HG03558 (cell line): ENCODE results near the gene MYO3A.
"Not testable (repeated sequence)": the region's sequence is repeated elsewhere in the genome, so short reads cannot be mapped to it uniquely, and the experiment has no call there.

Experiments
- ATAC-seq: cut with Tn5 transposase; IDR thresholded peaks from one replicate; pipeline ENCODE4 v1.9.1; 2021; ENCODE audit warnings: moderate number of reproducible peaks; ENCODE audit not compliant: unreplicated experiment; ENCODE audit errors: extremely low read depth

Gene MYO3A

GRCh38 chr10:25972631-25973030 is 38.6 kb downstream of the MYO3A start:
- no peak for ATAC-seq

GRCh38 chr10:25974897-25975459 is 40.9 kb downstream of the MYO3A start:
- ATAC-seq = no peak

GRCh38 chr10:25978771-25979170 is 44.7 kb downstream of the MYO3A start:
- no peak for ATAC-seq

- ATAC-seq = no peak
Observed at GRCh38 chr10:25982107-25982506, 48.1 kb downstream of the MYO3A start.

- no peak for ATAC-seq
Observed at GRCh38 chr10:25988583-25988982, 54.6 kb downstream of the MYO3A start.

- no peak for ATAC-seq
Observed at GRCh38 chr10:25989951-25990350, 55.9 kb downstream of the MYO3A start.

- no peak for ATAC-seq
Observed at GRCh38 chr10:25999295-25999981, 65.4 kb downstream of the MYO3A start.

GRCh38 chr10:26000971-26001370 is 66.9 kb downstream of the MYO3A start:
- ATAC-seq = no peak

- ATAC-seq = not testable (repeated sequence)
Observed at GRCh38 chr10:26002466-26002865, 68.4 kb downstream of the MYO3A start.

- ATAC-seq = no peak
Observed at GRCh38 chr10:26015092-26015491, 81.1 kb downstream of the MYO3A start.

- ATAC-seq = no peak
Observed at GRCh38 chr10:26022831-26023230, 88.8 kb downstream of the MYO3A start.

GRCh38 chr10:26024303-26024702 is 90.3 kb downstream of the MYO3A start:
- no peak for ATAC-seq

- ATAC-seq = no peak
Observed at GRCh38 chr10:26025523-26025922, 91.5 kb downstream of the MYO3A start.

GRCh38 chr10:26029858-26030257 is 95.8 kb downstream of the MYO3A start:
- ATAC-seq = no peak

- ATAC-seq = no peak
Observed at GRCh38 chr10:26031300-26031699, 97.3 kb downstream of the MYO3A start.

- ATAC-seq = no peak
Observed at GRCh38 chr10:26043469-26043868, 109.4 kb downstream of the MYO3A start.

GRCh38 chr10:26044141-26044749 is 110.2 kb downstream of the MYO3A start:
- no peak for ATAC-seq

- no peak for ATAC-seq
Observed at GRCh38 chr10:26046073-26046700, 112.2 kb downstream of the MYO3A start.

GRCh38 chr10:26048756-26049155 is 114.7 kb downstream of the MYO3A start:
- ATAC-seq = no peak

GRCh38 chr10:26052326-26052725 is 118.3 kb downstream of the MYO3A start:
- no peak for ATAC-seq

GRCh38 chr10:26057466-26057865 is 123.4 kb downstream of the MYO3A start:
- no peak for ATAC-seq
